ENCODE measurements around the gene SGF29.
A peak's percentile ranks its signal among the peaks of the same experiment; 100 is the strongest.

The SGF29 gene

DNA sequence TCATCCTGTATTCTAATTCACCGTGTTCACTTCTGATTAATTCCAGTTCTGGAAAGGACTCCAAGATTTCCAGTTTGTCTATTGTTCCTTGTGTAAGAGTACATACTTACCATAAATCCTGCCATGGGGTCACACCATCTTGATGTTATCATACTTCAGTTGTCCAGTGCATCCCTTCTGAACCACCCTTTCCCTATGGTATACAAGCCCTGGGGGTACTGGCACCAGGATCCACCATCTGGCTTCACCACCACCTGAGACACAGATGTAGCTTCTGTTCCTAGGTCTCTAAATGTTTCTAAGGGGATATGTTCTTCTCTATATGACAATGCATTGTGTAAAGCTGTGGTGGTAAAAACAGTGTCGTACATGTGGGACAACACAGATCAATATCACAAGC lies 21.2 kb downstream of the SGF29 start:
- no peaks in the 10 kb centered on the region for H3K9me3 Mint-ChIP-seq
- H3K4me3 Mint-ChIP-seq = no peak overlapping the region
- DNase-seq = no peak
- TF ChIP-seq CTCF (IDR thresholded peaks at IDR 0.05) = no peak
- H3K36me3 Mint-ChIP-seq (ENCODE audit: low read depth) = peaks cover 20% of the 10 kb centered on the region
- H3K27me3 Mint-ChIP-seq (ENCODE audit: low read depth, poor library complexity) = no peaks in the 10 kb centered on the region
- H3K27ac Mint-ChIP-seq = no peak overlapping the region
- peaks cover 42% of the 10 kb centered on the region for H3K4me1 Mint-ChIP-seq

DNA sequence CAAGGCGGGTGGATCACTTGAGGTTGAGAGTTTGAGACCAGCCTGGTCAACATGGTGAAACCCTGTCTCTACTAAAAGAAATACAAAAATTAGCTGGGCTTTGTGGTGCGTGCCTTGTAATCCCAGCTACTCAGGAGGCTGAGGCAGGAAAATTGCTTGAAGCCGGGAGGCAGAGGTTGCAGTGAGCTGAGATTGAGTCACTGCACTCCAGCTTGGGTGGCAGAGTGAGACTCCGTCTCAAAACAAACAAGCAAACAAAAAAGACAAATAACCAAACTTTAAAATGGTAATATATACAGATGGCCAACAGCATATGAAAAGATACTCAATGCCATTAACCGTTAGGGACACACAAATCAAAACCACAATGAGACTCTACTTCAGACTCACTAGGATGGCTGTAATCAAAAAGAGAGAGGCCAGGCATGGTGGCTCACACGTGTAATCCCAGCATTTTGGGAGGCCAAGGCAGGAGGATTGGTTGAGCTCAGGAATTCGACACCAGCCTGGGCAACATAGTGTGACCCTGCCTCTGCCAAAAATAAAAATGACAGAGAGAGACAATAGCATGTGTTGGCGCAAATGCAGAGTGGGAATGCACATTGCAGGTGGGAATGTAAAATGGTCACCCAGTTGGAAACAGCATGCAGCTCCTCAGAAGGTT lies 21.9 kb downstream of the SGF29 start:
- Mint-ChIP-seq H3K27ac (no peak overlapping the region), H3K36me3 (ENCODE audit: low read depth) (peaks cover 22% of the 10 kb centered on the region), H3K9me3 (no peaks in the 10 kb centered on the region), H3K4me1 (peaks cover 42% of the 10 kb centered on the region), H3K27me3 (ENCODE audit: low read depth, poor library complexity) (no peaks in the 10 kb centered on the region), H3K4me3 (no peak overlapping the region)
- no peak for TF ChIP-seq CTCF (IDR thresholded peaks at IDR 0.05)
- DNase-seq = no peak

DNA sequence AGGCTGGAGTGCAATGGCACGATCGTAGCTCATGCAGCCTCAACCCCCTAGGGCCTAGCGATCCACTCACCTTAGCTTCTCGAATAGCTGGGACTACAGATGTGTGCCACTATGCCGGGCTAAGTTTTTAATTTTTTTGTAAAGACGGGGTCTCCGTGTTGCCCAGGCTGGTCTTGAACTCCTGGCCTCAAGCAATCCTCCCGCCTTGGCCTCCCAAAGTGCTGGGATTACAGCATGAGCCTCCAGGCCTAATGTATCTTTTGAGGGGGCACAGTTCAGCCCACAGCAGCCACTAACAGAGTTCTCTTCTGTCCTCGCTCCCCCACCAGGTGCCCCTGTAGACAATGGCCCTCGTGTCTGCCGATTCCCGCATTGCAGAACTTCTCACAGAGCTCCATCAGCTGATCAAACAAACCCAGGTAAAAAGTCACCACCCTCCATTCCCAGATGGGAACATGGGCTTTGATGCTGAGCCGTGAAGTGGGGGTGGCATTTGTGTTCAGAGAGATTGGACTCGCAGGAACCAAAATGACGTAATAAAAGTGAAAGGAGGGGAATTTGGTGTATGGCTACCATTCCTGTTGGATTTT lies 27.1 kb downstream of the SGF29 start:
- no peak overlapping the region for H3K27ac Mint-ChIP-seq
- no peak for TF ChIP-seq CTCF (IDR thresholded peaks at IDR 0.05)
- H3K9me3 Mint-ChIP-seq = no peaks in the 10 kb centered on the region
- H3K27me3 Mint-ChIP-seq (ENCODE audit: low read depth, poor library complexity) = peaks cover 7% of the 10 kb centered on the region
- H3K4me1 Mint-ChIP-seq = no peaks in the 10 kb centered on the region
- no peak overlapping the region for H3K4me3 Mint-ChIP-seq
- DNase-seq = no peak
- H3K36me3 Mint-ChIP-seq (ENCODE audit: low read depth) = peaks cover 52% of the 10 kb centered on the region

GRCh38 chr16:28585674-28586073 lies 32.0 kb downstream of the SGF29 start:
- Mint-ChIP-seq H3K27me3 (ENCODE audit: low read depth, poor library complexity) (peaks cover 7% of the 10 kb centered on the region), H3K27ac (peak overlapping the region; percentile 87), H3K9me3 (no peaks in the 10 kb centered on the region), H3K4me3 (no peak overlapping the region), H3K4me1 (no peaks in the 10 kb centered on the region), H3K36me3 (ENCODE audit: low read depth) (peaks cover 53% of the 10 kb centered on the region)
- no peak for DNase-seq
- no peak for TF ChIP-seq CTCF (IDR thresholded peaks at IDR 0.05)

DNA sequence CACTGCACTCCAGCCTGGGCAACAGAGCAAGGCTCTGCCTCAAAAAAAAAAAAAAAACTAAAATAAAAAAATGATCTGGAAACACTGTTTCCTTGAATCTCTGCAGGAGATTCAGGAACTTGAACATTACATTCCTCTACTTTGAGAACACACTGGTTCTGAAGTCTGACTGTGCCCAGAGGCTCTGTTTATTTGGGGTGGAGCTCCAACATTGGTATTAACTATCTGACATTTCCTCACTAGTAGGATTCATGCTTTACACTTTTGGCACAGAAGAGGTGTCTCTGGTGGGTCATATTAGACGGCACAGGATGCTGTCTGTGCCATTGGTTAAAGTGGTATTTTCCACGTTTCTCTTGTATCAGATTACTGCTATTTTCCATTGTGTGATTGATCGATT lies 32.7 kb downstream of the SGF29 start:
- TF ChIP-seq CTCF (IDR thresholded peaks at IDR 0.05) = no peak
- Mint-ChIP-seq H3K9me3 (no peaks in the 10 kb centered on the region), H3K27me3 (ENCODE audit: low read depth, poor library complexity) (peaks cover 7% of the 10 kb centered on the region), H3K36me3 (ENCODE audit: low read depth) (peaks cover 48% of the 10 kb centered on the region), H3K27ac (no peak overlapping the region), H3K4me3 (no peak overlapping the region), H3K4me1 (no peaks in the 10 kb centered on the region)
- DNase-seq = no peak

DNA sequence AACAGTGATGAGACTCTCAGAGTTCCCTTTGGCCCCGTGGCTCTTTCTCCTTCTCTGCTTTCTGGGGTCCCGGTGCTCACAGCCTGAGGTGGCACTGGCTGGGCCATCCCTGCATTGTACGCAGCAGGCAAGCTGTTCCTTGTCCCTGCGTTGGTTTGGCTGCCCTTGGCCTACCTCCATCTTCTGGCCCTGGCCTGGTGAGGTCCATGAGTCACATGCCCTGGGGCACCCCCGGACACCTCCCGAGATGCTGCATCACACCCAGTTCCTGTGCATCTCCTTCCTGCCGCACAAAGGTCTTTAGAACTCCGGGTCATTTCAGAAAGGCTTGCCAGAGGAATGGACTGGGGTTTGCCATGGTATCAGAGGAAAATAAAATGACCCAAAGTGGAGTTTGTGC lies 33.7 kb downstream of the SGF29 start:
- H3K36me3 Mint-ChIP-seq (ENCODE audit: low read depth) = peaks cover 49% of the 10 kb centered on the region
- H3K27ac Mint-ChIP-seq = peak overlapping the region; percentile 84
- TF ChIP-seq CTCF (IDR thresholded peaks at IDR 0.05) = no peak
- no peak for DNase-seq
- peaks cover under 1% of the 10 kb centered on the region for H3K27me3 Mint-ChIP-seq (ENCODE audit: low read depth, poor library complexity)
- no peaks in the 10 kb centered on the region for H3K9me3 Mint-ChIP-seq
- H3K4me3 Mint-ChIP-seq = no peak overlapping the region
- no peaks in the 10 kb centered on the region for H3K4me1 Mint-ChIP-seq
